ENCODE results near the gene MORN3. TPM values are rescaled to one million over a fixed set of nuclear protein-coding genes. Genes with fewer than 3 reads are reported as not detected.
"Not testable (repeated sequence)": the region's sequence is repeated elsewhere in the genome, so short reads cannot be mapped to it uniquely, and the experiment has no call there.

The MORN3 gene
- total RNA-seq, 1 experiment from 2014 or later = 0.75 TPM

GRCh38 chr12:121668750-121669520 lies 519 bp downstream of the MORN3 start:
- Histone ChIP-seq H3K4me1 (peaks cover 6% of the 10 kb centered on the region; the same call in 1 of the 2 replicates), H3K36me3 (no peaks in the 10 kb centered on the region), H3K4me3 (no peak overlapping the region), H3K27ac (no peak overlapping the region), H3K9me3 (replicated peaks) (no peaks in the 10 kb centered on the region), H3K27me3 (no peaks in the 10 kb centered on the region)
- peak; percentile 62 to 66 for DNase-seq

DNA sequence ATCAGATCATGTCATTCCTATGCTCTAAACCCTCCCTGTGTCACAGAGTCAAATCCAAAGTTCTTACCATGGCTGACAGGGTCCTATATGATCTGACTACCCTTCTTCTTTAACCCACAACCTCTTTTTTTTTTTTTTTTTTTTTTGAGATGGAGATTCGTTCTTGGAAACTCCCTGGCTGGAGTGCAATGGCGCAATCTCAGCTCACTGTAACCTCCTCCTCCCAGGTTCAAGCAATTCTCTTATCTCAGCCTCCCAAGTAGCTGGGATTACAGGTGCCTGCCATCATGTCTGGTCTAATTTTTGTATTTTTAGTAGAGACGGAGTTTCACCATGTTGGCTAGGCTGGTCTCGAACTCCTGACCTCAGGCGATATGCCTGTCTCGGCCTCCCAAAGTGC lies 2.6 kb downstream of the MORN3 start:
- not testable (repeated sequence) for H3K27me3 ChIP-seq; H3K36me3 ChIP-seq; H3K4me3 ChIP-seq; DNase-seq; H3K9me3 ChIP-seq (replicated peaks); H3K4me1 ChIP-seq; H3K27ac ChIP-seq

- no peaks in the 10 kb centered on the region for H3K36me3 ChIP-seq
- 0 out of 2 replicates have a peak, but pooled peaks cover 1% of the 10 kb centered on the region for H3K4me1 ChIP-seq
- H3K4me3 ChIP-seq = no peak overlapping the region
- H3K27me3 ChIP-seq = no peaks in the 10 kb centered on the region
- no peaks in the 10 kb centered on the region for H3K9me3 ChIP-seq (replicated peaks)
- no peak overlapping the region; the same call in 1 of the 2 replicates for H3K27ac ChIP-seq
- no peak for DNase-seq
Measured at GRCh38 chr12:121663610-121663929, 5.9 kb downstream of the MORN3 start.

DNA sequence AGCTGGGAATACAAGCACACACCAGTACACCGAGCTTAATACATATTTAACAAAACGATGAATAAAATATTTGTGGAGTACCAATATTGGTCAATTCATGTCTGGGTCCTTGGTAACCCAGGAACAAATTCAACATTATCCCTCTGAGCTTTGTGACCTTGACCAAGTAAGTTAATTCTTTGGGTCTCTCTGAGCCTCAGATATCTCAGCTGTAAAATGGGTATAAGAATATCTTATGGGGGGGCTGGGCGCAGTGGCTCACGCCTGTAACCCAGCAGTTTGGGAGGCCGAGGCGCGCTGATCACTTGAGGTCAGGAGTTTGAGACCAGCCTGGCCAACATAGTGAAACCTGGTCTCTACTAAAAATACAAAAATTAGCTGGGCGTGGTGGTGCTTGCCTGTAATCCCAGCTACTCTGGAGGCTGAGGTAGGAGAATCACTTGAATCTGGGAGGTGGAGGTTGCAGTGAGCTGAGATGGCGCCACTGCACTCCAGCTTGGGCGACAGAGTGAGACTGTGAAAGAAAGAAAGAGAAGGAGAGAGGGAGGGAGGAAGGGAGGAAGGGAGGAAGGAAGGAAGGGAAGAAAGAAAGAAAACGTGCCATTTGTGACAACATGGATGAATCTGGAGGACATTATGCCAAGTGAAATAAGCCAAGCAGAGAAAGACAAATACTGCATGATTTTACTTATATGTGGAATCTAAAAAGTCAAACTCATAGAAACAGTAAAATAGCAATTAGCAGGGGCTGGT lies 7.9 kb downstream of the MORN3 start:
- not testable (repeated sequence) for H3K27me3 ChIP-seq; H3K9me3 ChIP-seq (replicated peaks); DNase-seq; H3K27ac ChIP-seq; H3K4me1 ChIP-seq; H3K36me3 ChIP-seq; H3K4me3 ChIP-seq

GRCh38 chr12:121657305-121658008 lies 12.0 kb downstream of the MORN3 start:
- no peak overlapping the region for H3K27ac ChIP-seq
- DNase-seq = no peak
- 0 out of 2 replicates have a peak, but pooled peaks cover 2% of the 10 kb centered on the region for H3K4me1 ChIP-seq
- H3K36me3 ChIP-seq = no peaks in the 10 kb centered on the region
- H3K4me3 ChIP-seq = no peak overlapping the region
- H3K9me3 ChIP-seq (replicated peaks) = no peaks in the 10 kb centered on the region
- no peaks in the 10 kb centered on the region for H3K27me3 ChIP-seq

DNA sequence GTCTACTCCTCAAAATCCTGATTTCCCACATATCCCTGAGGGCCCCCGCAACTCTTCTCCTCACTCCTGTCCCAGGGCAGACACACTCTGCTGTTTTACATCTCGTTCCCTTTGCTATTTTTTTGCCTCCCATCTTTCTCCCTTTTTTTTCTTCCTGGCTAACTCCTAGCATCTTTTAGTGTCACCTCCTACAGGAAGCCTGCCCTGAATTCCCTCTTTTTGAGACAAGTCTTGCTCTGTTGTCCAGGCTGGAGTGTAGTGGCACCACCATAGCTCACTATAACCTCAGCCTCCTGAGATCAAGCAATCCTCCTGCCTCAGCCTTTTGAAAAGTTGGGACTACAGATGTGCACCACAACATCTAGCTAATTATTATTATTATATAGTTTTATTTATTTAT lies 13.3 kb downstream of the MORN3 start:
- Histone ChIP-seq H3K4me1 (0 out of 2 replicates have a peak, but pooled peaks cover 2% of the 10 kb centered on the region), H3K4me3 (no peak overlapping the region), H3K27me3 (no peaks in the 10 kb centered on the region), H3K9me3 (replicated peaks) (no peaks in the 10 kb centered on the region), H3K27ac (no peak overlapping the region), H3K36me3 (no peaks in the 10 kb centered on the region)
- DNase-seq = no peak

GRCh38 chr12:121653999-121654398 lies 15.5 kb downstream of the MORN3 start:
- DNase-seq = no peak
- Histone ChIP-seq H3K4me3 (no peak overlapping the region), H3K27ac (no peak overlapping the region), H3K9me3 (replicated peaks) (no peaks in the 10 kb centered on the region), H3K4me1 (0 out of 2 replicates have a peak, but pooled peaks cover 2% of the 10 kb centered on the region), H3K36me3 (no peaks in the 10 kb centered on the region), H3K27me3 (no peaks in the 10 kb centered on the region)

- peak in 1 of 2 experiments; percentile 39 for DNase-seq
- H3K27me3 ChIP-seq = no peaks in the 10 kb centered on the region
- no peaks in the 10 kb centered on the region for H3K4me1 ChIP-seq
- H3K27ac ChIP-seq = no peak overlapping the region
- no peaks in the 10 kb centered on the region for H3K36me3 ChIP-seq
- H3K4me3 ChIP-seq = no peak overlapping the region
- H3K9me3 ChIP-seq (replicated peaks) = no peaks in the 10 kb centered on the region
Measured at GRCh38 chr12:121652767-121653497, 16.5 kb downstream of the MORN3 start.

DNA sequence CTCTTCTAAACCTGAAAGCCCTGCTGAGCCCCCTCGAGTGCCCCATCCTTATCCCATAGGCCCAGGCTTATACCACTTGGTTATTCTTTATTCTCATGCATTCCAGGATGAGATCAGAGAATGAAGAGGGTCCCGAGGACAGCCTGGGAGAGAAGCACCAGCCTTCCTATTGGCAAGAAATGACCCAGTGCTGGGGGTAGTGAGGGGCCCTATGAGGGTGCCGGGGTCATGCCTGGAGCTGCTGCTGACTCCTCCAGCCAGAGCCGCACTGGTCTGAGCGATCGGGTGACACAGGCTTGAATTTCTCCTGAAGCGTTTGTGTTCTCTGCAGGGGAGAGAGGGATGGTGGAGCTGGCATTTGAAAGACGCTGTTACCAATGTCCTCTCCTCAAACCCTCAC lies 18.1 kb downstream of the MORN3 start:
- Histone ChIP-seq H3K27me3 (no peaks in the 10 kb centered on the region), H3K36me3 (no peaks in the 10 kb centered on the region), H3K27ac (no peak overlapping the region), H3K9me3 (replicated peaks) (no peaks in the 10 kb centered on the region), H3K4me1 (no peaks in the 10 kb centered on the region), H3K4me3 (no peak overlapping the region)
- no peak for DNase-seq

- DNase-seq = no peak
- H3K9me3 ChIP-seq (replicated peaks) = no peaks in the 10 kb centered on the region
- no peak overlapping the region for H3K4me3 ChIP-seq
- no peaks in the 10 kb centered on the region for H3K27me3 ChIP-seq
- no peak overlapping the region for H3K27ac ChIP-seq
- no peaks in the 10 kb centered on the region for H3K36me3 ChIP-seq
- H3K4me1 ChIP-seq = no peaks in the 10 kb centered on the region
Measured at GRCh38 chr12:121649819-121650353, 19.6 kb downstream of the MORN3 start.

GRCh38 chr12:121649322-121649721 lies 20.1 kb downstream of the MORN3 start:
- Histone ChIP-seq H3K4me3 (no peak overlapping the region), H3K27me3 (no peaks in the 10 kb centered on the region), H3K4me1 (no peaks in the 10 kb centered on the region), H3K9me3 (replicated peaks) (no peaks in the 10 kb centered on the region), H3K36me3 (no peaks in the 10 kb centered on the region), H3K27ac (no peak overlapping the region)
- DNase-seq = no peak

DNA sequence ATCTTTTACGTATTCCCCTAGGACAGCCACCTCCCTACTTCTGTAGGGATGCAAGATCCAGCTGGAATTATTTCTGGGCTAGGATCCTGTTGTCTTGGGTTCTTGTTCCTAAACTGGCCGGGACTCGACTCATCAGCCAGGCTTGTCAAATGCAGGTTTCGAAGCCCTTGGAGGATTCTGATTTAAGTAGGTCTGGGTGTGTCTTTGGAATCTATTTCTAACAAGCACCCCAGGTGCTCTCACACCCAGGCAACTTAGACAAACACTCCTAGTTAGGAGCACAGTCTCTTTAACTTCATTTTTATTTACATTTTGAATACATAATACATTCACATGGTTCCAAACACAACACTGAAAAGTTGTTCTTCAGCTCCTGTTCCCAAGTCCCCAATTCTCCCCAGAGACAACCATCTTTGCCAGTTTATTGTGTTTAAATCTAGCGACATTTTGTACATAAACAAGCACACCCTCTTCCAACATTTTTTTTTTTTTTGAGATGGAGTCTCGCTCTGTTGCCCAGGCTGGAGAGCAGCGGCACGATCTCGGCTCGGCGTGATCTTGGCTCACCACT lies 20.9 kb downstream of the MORN3 start:
- no peaks in the 10 kb centered on the region for H3K4me1 ChIP-seq
- no peak overlapping the region for H3K27ac ChIP-seq
- H3K9me3 ChIP-seq (replicated peaks) = no peaks in the 10 kb centered on the region
- no peak overlapping the region for H3K4me3 ChIP-seq
- DNase-seq = no peak
- H3K36me3 ChIP-seq = no peaks in the 10 kb centered on the region
- H3K27me3 ChIP-seq = no peaks in the 10 kb centered on the region

DNA sequence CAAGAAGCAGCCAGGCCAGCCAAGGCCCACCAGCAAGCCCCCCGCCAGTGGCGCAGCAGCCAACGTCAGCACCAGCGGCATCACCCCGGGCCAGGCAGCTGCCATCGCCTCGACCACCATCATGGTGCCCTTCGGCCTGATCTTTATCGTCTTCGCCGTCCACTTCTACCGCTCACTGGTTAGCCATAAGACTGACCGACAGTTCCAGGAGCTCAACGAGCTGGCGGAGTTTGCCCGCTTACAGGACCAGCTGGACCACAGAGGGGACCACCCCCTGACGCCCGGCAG lies 28.2 kb downstream of the MORN3 start:
- no peaks in the 10 kb centered on the region for H3K36me3 ChIP-seq
- H3K27me3 ChIP-seq = no peaks in the 10 kb centered on the region
- no peak overlapping the region for H3K27ac ChIP-seq
- H3K4me3 ChIP-seq = no peak overlapping the region
- no peaks in the 10 kb centered on the region; the same call in 1 of the 2 replicates for H3K4me1 ChIP-seq
- DNase-seq = no peak
- H3K9me3 ChIP-seq (replicated peaks) = no peaks in the 10 kb centered on the region

Measured in SJCRH30 (cell line).